ENCODE data around the gene SUFU.
A peak's percentile ranks its signal among the peaks of the same experiment; 100 is the strongest.

Gene SUFU

DNA sequence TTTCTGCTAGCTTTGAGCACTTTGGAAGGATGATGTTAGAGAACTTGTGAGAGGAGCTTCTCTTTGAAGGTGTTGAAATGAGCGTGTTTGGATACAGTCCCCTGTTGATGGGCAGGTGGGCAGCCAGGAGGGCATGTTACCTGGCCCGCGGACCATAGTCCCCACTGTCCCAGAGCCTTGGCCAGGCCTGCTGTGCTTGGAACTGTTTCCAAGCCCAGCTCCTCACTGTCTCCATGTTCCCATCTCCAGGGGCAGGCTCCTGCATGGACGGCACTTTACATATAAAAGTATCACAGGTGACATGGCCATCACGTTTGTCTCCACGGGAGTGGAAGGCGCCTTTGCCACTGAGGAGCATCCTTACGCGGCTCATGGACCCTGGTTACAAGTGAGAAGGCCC, 113.3 kb downstream of the SUFU start:
- no peak for DNase-seq

DNA sequence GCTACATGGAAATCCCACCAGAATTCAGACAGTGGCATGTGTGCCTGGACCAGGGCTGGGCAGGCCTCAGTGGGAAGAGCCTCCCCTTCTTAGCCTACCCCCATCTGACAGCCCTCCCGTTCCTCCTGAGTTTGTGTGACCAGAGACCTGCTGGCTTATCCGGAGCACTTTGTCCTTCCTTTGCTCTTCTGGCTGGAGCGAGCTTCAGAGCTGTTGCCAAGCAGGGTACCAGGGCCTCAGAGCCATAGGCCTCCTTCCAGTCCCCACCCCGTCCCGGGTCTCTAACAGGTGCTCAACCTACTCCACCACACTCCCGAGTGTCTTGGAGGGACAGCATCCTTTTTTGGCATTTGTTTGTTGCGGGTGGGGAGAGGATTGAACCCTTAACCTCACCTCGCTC, 114.0 kb downstream of the SUFU start:
- no peak for DNase-seq

DNA sequence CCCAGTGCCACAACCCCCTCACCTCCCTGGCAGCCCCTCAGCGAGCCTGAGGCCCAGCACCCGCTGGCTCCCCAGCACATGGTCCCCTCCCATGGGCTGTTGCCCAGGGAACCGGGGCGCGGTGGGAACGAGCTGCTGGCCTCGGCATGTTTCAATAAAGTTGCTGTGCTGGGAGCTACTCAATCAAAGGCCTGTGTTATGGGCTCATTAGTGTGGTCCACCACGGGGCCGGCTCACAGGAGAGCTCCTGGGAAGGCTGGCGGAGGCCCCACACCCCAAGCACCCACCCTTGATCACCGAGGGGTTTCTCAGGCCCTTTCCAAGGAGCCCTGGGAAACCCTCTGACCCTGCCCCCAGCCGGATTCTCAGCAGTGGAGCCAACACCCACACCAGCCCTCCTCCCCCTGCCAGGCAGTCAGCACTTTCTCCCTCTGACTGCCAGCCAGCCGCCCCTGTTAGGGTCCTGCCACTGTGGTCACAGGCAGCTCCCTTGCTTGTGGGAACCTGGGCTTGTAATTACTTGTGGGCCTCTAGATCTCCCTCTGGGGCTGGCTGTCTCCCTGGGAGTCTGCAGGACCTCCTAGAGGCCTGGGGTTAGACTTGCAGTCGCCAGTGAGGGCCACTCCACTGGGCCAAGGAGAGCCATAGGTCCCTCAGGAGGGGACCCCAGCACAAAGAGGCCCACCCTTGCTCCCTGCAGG, 115.7 kb downstream of the SUFU start:
- peak in 31 of 56 donors; percentile 21 to 85 (median 57) for DNase-seq

DNA sequence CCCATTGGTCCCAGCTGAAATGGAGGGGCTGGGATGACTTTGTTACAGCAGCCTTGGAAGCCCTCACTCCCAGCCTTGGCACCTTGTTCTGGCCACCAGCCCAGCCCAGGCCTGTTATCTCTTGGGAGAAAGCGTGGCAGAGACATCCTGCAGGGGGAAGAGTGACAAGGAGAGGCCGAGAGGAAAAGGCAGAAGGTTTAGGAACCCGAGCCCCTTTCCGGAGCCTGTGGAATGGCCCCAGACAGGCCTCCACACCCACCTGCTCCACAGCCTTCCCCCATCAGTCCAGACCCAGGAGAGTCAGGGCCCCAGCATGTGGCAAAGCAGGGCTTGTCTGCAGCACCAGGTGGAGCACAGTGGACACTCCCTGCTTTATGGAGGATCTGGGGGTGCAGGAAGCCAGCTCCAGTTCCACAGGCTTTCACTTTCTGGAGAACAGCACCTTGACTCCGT, 116.4 kb downstream of the SUFU start:
- no peak for DNase-seq

DNA sequence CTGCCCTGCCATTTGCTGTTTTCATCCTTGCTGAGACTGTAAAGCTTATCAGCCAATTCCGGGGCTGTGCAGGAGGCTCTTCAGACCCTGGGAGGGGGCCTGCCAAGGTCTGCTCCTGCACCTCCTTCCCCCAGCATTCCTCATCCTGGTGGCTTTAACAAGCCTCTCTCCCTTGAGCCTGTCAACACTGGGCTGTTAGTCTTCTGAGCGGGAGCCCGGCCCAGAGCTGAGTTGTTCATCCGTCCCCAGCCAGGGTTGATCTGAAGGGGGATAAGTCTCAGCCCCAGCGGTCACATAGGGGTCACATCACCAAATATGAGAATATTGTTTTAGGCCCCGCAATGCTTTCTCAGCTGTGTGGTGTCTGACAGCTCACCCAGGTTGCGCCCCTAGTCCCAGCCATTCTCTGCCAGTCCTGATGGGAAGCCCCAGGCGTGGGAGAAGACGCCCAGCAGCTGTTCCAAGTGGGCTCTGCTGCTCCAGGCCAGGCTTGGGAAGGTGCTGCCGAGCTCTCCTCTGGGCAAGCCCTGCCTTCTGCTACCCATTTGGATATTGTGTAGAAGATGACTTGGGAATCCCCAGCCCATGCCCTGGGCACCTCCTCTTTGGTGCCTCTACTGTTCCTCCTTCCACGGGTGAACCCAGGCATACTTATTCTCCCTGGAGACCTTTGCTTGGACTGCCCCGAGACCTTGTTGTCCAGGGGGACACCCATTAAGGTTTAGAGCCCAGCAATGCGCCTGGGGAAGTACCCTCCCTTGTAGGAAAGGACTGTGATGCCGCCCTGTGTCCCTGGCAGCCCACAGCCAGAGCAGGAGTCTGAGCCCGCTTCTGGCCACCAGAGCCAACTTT, 117.0 kb downstream of the SUFU start:
- DNase-seq, result peak in 1 of 56 donors; percentile 37

DNA sequence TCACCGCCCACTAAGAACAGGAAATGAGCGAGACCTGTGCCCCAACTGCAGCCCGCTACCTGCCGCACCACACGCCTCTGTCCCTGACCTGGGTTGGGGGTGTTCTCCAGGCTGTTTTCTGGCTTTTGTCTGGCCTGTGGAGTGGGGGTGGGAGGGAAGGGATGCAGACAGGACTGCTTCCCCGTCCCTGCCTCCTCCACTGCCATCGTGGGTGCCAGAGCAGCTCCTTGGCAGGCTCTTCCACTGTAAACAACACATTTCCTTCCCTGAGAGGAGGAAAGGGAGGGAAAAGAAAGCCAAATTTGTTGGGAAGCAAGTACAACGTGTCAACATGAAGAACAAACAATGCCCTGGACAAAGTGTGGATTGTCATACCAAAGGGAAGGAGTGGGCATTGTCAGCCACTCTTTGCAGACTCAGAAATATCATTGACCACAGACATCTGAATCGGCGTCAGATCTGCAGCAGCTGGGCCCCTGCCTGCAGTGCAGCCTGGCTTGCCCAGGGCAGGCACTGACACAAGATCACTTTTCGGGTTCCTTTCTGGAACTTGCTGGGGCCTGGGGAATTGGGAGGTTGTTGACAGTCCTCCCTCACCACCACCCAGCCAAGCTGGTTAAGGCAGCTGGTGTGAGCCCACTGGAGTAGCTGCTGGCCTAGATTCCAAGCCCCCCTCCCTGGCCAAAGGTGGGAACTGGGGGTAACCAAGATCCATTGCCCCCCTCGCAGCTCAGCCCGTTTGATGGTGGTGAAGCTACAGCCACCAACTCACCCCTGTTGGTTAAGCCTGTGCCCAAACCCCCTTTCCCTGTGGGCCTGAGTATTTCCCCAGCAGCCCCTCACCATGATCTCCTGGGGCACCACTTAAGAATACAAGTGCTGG, 117.9 kb downstream of the SUFU start:
- peak in 17 of 56 donors; percentile 20 to 59 (median 42) for DNase-seq

DNA sequence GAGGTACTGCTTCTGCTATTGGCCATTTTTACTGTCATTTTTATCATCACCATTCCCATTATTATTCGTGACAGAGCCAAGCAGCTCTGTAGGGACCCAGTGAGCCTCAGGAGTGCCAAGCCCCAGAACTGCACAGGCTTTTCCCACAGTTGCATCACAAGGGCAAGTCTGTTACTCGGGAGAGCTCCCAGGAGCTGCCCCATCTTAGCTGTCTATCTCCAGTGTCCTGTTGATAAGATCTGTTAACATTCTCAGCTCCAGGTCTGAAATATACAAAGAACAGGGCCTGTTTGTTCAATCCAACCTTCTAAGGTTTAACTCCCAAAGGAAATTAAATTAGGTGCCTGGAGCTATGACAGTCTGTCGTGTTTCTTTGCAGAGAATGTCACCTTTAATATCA, 120.3 kb downstream of the SUFU start:
- no peak for DNase-seq

DNA sequence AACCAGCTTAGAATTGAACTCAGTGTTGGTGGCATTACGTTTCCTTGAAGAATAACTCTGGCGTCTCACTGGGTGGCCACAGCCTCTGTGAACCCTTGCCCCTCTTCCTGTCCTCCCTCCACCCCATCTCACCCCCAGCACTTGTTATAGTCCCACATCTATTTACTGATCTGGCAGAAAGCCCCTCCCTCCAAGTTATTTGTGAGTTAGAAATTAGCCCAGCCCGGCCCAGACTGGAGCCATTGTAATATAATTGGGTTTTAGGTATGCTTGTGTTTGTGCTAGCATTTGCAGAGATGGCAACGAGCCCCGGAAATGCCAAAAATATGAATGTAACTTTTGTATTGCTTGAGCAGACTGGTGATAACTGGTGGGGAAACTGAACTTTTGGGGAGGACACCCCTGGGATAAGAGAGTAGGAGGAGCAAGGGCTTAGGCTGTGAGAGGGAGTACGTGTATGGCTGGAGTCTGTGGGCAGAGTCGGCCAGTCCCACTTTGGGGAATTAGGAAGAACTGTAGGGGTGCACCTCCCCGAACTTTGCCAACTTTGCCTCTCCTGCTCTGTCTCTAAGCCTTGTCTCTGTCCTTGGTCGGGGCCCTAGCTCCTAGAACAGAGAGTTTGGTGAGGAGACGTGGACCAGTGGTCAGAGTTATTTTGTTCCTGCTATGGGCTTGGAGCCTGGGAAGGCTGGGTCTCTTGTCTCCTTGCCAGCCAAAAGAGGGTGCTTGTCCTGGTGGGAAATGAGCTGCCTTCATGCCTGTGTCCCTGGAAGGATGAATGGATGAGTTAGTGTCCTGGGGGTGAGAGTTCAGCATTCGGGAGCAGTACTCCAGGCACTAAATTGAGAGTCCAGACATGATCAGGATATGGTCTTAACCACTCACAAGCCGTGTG, 121.2 kb downstream of the SUFU start:
- no peak for DNase-seq

DNA sequence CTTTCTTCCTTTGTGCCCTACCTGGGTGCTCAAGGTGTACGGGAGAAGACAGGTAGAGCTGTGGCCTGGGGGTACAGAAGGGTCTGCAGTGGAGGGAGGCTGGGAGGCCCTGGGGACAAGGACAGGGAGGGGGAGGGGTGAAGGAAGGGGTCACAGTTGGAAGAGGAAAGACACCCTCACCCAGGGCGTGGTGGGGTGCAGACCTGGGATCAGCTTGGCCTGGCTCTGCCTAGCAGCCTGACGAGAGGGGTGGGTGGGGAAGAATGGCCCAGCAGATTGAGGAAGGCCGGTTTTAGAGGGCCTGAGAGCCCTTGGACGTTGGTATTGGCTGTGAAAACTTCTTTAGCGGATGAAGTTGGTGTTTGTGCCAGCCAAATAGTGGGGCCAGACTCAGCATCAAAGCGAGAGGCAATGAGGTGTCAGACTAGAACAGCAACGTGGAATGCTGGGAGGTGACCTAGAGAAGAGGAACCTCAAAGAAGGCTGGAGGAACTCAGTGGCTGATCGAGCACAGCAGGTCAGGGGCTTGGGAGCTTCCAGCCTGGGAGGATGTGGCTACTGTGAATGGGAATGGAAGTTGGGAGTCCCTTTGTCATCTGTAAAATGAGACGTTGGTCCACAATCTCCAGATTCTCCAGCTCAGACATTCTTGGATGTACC, 122.4 kb downstream of the SUFU start:
- no peak for DNase-seq

DNA sequence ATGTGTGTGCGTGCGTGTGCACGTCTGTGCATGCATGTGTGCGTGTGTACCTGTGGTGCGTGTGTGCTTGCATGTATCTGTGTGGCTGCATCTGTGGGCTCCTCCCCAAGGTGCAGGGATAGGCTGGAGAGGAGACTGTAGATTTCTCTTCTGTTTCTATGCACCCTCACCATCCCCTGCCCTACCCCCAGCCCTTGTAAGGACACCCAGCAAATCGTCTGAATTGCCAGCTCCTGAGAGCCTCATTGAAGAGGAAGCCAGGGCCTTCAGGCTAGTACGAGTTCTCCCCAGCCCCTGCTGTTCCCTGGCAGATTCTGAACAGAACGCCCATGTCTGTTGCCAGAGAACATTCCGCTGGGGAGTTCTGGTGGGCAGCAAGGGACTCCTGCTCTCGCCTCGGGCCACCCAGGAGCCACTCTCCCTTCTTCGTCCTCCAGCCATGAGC, 123.5 kb downstream of the SUFU start:
- DNase-seq, result peak in 29 of 56 donors; percentile 34 to 78 (median 59)

DNA sequence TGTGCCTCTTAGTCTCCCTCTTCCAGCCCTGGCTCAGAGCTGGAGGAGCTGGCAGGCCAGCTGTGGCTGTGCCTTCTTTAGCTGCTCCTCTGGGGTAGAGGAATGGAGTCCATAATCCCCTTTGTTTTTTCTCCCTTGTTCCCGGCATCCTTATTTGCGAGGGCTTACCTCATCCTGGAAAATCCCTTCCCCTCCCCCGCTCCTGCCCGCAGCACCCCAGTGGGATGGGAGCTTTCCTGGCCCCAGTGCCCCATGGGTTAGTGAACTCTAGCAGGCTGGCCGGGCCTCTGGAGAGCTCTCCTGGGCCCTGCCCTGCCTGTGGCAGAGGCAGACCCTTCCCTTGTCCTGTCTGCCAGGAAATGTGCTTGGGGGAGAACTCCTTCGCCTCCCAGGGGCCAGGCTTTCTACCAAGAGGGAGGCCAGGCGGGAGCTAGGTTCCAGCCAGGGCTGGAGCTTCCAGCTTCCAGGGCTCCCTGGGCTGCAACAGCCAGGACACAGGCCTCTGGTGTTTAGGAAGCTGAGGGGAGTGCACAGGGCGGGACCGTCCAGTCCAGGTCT, 124.0 kb downstream of the SUFU start:
- peak in 27 of 56 donors; percentile 42 to 76 (median 63) for DNase-seq

DNA sequence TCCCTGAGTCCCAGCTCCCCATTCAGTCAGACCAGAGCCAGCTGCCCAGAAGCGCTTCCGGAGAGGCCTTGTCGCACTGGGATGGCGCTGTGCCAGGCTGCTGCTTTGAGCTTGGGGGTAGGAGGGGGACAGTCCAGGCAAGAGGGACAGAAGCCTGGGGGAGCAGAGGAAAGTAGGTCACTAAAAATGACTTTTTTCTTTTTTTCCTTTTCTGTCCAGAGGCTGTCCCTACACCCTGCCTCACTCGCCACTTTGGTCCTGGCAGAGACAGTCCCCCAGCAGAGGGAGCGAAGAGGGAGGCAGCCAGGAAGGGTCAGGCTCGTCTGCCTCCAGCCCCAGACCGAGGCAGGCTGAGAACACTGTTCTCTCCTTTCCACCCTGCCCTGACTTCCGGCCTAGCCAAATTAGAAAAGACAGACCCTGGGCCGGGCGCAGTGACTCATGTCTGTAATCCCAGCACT, 124.7 kb downstream of the SUFU start:
- peak in 53 of 56 donors; percentile 27 to 87 (median 72) for DNase-seq

DNA sequence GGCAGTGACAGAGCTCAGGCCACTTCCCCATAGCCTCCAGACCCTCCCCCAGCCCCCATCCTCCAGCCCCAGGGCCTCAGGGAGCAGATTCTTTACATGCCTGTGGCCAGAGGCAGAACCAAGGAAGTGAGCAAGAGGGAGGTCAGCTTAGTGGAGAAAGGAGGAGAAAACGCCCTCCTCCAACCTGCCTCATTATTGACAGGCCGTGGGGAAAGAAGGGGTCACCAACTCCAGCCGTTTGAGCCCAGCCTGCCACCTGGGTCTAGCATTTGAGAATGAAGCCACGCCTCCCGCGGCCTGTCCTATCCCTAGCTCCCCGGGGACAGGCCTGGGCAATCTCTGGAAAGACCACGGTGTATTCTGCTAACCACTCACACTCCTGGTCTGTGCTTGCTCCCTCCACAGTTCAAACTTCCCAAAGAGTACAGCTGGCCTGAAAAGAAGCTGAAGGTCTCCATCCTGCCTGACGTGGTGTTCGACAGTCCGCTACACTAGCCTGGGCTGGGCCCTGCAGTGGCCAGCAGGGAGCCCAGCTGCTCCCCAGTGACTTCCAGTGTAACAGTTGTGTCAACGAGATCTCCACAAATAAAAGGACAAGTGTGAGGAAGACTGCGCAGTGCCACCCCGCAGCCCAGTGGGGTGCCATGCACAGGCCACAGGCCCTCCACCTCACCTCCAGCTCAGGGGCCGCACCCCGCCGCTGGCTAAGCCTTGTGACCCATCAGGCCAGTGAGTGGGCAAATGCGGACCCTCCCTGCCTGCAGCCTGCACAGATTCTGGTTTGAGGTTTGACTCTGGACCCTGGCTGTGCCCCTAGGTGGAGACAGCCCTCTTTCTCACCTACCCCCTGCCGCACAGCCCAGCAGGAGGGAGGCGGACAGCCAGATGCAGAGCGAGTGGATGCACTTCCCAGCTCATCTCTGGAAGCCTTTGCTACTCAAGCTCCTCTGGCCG, 126.2 kb downstream of the SUFU start:
- peak in 2 of 56 donors; percentile 17 to 43 for DNase-seq

DNA sequence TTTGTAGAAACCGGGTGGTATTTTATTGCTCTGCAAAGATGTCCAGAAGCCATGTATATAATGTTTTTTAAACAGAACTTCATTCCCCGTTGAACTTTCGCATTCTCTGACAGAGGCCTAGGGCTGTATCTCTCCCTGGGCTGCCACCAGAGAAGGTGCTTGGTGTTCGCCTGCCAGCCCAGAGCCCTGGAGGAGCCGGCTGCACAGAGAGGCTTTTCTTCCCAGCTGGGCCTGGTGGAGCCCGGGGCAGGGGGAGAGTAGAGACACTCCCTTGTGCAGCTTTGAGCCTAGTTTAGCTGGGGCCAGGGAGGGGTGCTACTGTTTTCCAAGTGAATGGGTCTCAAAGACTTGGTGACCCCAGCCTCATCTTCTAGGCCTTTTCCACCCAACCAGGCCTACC, 126.9 kb downstream of the SUFU start:
- DNase-seq, result peak in 14 of 56 donors; percentile 14 to 45 (median 36)

DNA sequence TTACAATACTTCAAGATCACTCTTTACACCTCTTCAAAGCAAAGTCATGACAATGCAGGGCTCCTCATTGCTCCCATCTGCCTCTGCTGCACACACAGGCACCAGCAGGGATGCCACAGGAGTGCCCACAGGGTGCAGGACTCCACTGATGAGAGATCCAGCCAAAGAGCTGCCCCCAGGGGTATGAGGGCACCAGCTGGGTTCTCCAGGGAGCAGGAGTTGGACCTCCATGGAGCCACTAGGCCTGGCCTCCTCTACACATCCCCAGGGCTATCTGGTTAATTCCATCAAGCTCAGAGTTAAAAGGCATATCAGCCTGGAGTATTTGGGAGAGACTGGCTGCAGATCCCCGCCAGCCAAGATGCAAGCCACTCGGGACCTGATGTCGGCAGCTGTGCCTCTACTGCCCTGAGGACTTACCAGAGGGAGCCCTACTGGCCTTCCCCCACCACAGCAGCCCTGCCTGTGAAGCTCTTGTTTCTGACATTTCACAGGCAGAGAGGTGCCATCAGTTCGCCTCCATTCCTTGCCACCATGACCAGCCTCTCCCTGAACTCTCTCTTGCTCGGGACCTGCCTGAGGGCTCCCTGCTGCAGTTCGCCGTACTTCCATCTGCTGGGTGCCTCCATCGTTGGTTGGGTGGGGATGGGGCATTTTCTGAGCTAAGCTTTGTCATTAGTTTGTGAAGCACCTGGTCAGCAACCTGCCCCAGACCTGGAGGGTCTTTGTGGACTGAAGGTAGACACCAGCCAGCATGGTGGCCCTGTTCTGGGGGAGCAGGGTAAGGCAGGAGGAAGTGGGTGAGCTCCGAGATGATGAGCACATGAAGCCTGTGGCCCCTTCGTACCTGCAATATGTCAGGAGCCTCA, 128.0 kb downstream of the SUFU start:
- no peak for DNase-seq

DNA sequence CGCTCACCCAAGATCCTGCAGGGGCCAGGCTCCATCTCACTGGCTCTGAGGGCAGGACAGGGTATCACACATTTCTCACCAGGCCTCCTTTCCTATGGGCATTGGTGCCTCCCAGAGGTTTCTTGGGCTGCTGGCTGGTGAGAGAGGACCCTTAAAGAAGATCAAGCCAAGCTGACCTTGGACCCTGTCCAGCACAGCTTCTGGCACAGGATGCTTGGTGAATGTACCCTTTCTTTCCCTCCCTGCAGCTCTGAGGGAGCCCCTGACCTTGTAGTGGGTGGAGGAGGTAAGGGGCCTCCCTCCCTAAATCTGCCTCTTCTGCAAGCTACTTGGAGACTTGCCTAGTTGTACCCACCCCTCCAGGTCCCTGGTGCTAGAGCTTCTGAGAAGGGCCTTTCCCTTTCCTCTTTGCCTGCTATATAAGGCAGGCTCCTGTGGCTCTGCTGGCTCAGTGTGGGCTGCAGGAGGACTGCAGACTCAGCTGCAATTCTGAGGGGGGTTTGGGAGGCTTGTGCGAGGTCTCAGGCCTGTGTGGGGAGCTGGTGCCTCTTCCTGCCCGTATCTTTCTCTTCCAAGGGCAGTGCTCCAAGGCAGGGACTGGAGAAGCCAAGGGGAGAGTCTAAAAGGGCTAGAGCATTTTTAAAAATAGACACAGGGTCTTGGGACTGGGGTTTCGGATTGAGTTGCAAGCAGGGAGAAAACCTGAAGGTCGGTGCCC, 128.8 kb downstream of the SUFU start:
- DNase-seq, result peak in 2 of 56 donors; percentile 44 to 50

All from amygdala (tissue), 56 donors.